ENCODE measurements around the gene IGBP1. TPM values are rescaled to one million over a fixed set of nuclear protein-coding genes. Genes with fewer than 3 reads are reported as not detected.
A peak's percentile ranks its signal among the peaks of the same experiment; 100 is the strongest.

IGBP1 gene
- total RNA-seq, 4 donors from 2014 or later = 66.2 to 83.0 (median 72.8) TPM

DNA sequence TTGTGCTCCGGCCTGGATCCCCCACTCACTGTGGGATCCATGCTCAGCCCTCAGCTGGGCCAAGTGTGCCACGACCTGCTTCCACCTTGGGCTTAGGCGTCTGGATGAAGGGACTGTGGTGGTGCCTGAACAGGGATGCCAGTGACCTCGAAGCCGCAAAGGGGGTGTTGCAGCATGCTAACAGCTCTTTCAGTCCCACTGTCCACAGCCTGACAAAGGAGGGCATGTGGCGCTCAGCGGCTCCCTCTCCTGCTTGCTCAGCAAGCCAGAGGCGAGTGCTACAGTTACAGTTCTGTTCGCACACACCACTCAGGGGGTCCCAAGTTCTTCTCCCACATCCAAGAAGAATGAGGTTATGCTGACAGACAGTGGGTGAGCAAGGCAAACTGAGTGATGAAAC is 5.2 kb upstream of the IGBP1 start:
- Histone ChIP-seq H3K27me3 (no peaks in the 10 kb centered on the region), H3K27ac (no peak overlapping the region), H3K4me1 (no peaks in the 10 kb centered on the region), H3K4me3 (no peak overlapping the region), H3K9me3 (no peaks in the 10 kb centered on the region), H3K36me3 (no peaks in the 10 kb centered on the region)
- no peak for DNase-seq
- TF ChIP-seq CTCF (IDR thresholded peaks at IDR 0.05) = no peak
- TF ChIP-seq POLR2A (IDR thresholded peaks at IDR 0.05) = no peak

GRCh38 chrX:70129816-70130215 is 3.4 kb upstream of the IGBP1 start:
- no peak overlapping the region for H3K27ac ChIP-seq
- TF ChIP-seq POLR2A (IDR thresholded peaks at IDR 0.05) (no peak), CTCF (IDR thresholded peaks at IDR 0.05) (peak in 3 of 6 experiments; percentile 21 to 29 (median 28))

DNA sequence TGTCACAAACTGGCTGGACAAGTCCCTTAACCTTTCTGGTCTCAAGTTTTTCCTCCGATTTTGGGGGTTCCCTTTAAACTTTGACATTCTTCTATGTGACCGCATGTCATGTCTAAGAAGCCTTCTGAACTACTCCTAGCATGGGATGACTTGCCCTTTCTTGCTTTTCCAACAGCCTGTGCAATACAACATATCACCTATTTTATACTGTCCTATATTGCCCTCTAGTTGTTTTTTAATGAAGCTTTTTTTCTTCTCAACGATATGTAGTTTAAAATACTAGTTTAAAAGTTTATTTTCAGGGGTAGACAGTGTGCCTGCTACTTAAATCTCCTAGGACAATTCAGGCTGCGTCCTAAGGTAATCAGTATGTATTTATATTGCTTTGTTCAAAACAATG is 1.0 kb upstream of the IGBP1 start:
- Histone ChIP-seq H3K27me3 (no peaks in the 10 kb centered on the region), H3K36me3 (no peaks in the 10 kb centered on the region), H3K9me3 (no peaks in the 10 kb centered on the region), H3K27ac (peak overlapping the region in 1 of 4 donors; percentile 77), H3K4me1 (peaks cover 0 to 11% (median 0%) of the 10 kb centered on the region in 4 donors), H3K4me3 (no peak overlapping the region)
- DNase-seq = no peak
- TF ChIP-seq CTCF (IDR thresholded peaks at IDR 0.05) = no peak
- no peak for TF ChIP-seq POLR2A (IDR thresholded peaks at IDR 0.05)

More at GRCh38 chrX:70129816-70130215, 3.4 kb upstream of the IGBP1 start:
- Histone ChIP-seq H3K36me3 (no peaks in the 10 kb centered on the region), H3K27me3 (no peaks in the 10 kb centered on the region), H3K4me3 (no peak overlapping the region), H3K9me3 (no peaks in the 10 kb centered on the region), H3K4me1 (peaks cover 0 to 4% (median 0%) of the 10 kb centered on the region in 4 donors)
- no peak for DNase-seq

- DNase-seq = no peak
- H3K4me1 ChIP-seq = peaks cover 0 to 11% (median 0%) of the 10 kb centered on the region in 4 donors
- no peaks in the 10 kb centered on the region for H3K36me3 ChIP-seq
- H3K27ac ChIP-seq = peak overlapping the region; percentile 77 to 87 (median 85)
- TF ChIP-seq POLR2A (IDR thresholded peaks at IDR 0.05) (no peak), CTCF (IDR thresholded peaks at IDR 0.05) (no peak)
- H3K4me3 ChIP-seq = peak overlapping the region; percentile 55 to 82 (median 66)
- no peaks in the 10 kb centered on the region for H3K9me3 ChIP-seq
- no peaks in the 10 kb centered on the region for H3K27me3 ChIP-seq
Observed at GRCh38 chrX:70132877-70133302, 357 bp upstream of the IGBP1 start.

DNA sequence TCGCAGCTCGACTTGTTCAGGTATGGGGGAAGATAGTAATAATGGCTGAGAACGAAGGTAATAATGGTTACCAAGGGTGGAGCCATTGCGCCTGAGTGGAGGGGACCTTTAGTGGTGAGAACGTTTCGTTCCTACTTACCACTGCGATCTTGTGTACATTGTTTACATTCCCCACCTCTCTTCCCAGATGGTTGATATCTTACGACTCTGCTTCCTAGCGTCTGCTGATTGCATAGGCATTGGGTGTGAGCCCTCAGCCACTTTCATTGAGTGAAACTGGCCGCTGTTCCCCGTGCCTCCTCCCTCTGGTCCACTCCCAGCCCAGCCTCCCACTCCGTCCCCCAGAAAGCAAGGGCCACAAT is 850 bp downstream of the IGBP1 start:
- Histone ChIP-seq H3K36me3 (no peaks in the 10 kb centered on the region), H3K4me3 (peak overlapping the region; percentile 55 to 82 (median 66)), H3K27ac (peak overlapping the region; percentile 77 to 87 (median 85)), H3K4me1 (peaks cover 0 to 11% (median 0%) of the 10 kb centered on the region in 4 donors), H3K27me3 (no peaks in the 10 kb centered on the region), H3K9me3 (no peaks in the 10 kb centered on the region)
- no peak for TF ChIP-seq POLR2A (IDR thresholded peaks at IDR 0.05)
- no peak for TF ChIP-seq CTCF (IDR thresholded peaks at IDR 0.05)
- peak in 1 of 3 donors; percentile 49 for DNase-seq

DNA sequence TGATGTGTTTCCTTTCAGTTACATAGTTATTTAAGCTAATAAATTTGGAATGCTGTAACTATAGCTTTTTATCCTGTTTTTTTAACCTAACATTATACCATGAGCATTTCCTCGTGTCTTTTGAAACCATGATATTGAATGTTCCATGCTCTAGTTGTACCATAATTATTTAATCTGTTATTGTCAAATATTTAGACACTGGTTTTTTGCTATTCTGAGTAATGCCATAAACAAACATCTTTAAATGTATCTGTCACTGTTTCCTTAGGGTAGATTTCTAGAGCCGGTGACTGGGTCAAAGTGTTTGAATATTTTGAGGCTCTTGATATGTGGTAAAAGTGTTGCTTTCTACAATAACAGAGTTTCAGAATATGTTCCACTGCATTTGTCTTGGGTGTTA is 5.4 kb downstream of the IGBP1 start:
- no peak overlapping the region for H3K4me3 ChIP-seq
- no peak overlapping the region for H3K27ac ChIP-seq
- no peak for TF ChIP-seq CTCF (IDR thresholded peaks at IDR 0.05)
- no peak for TF ChIP-seq POLR2A (IDR thresholded peaks at IDR 0.05)
- no peaks in the 10 kb centered on the region for H3K9me3 ChIP-seq
- no peak for DNase-seq
- H3K36me3 ChIP-seq = no peaks in the 10 kb centered on the region
- H3K4me1 ChIP-seq = peaks cover 0 to 11% (median 0%) of the 10 kb centered on the region in 4 donors
- H3K27me3 ChIP-seq = no peaks in the 10 kb centered on the region
